Colonic mucosa (tissue), 4 donors: ENCODE data around the gene HLA-B. TPM values are rescaled to one million over a fixed set of nuclear protein-coding genes. Genes with fewer than 3 reads are reported as not detected.

Experiments
- DNase-seq: peaks from one replicate; pipeline ENCODE4 v3.0.0-alpha.2; 2020
- H3K27ac ChIP-seq: fragments of 200-600 bp; one replicate; pipeline ENCODE4 v1.8.0; 2021
- H3K27me3 ChIP-seq: fragments of 200-600 bp; one replicate; pipeline ENCODE4 v1.8.0; 2021
- H3K36me3 ChIP-seq: fragments of 200-600 bp; one replicate; pipeline ENCODE4 v1.8.0; 2021
- H3K4me1 ChIP-seq: fragments of 200-600 bp; one replicate; pipeline ENCODE4 v1.8.0; 2021; ENCODE audit warnings: mild to moderate bottlenecking
- H3K4me3 ChIP-seq: fragments of 200-600 bp; one replicate; pipeline ENCODE4 v1.8.0; 2021
- H3K9ac ChIP-seq, 2 donors: one replicate each; pipeline ENCODE4 v1.7.0; 2013; ENCODE audit warnings: control low read depth in 2 of 2, low read depth in 2 of 2, low read length in 2 of 2
- H3K9me3 ChIP-seq: fragments of 200-600 bp; one replicate; pipeline ENCODE4 v1.8.0; 2021
- CTCF ChIP-seq: fragments of 200-600 bp; IDR thresholded peaks from one replicate; pipeline ENCODE4 v1.8.0; 2022; ENCODE audit warnings: antibody characterized with exemption, mild to moderate bottlenecking
- intact Hi-C: fragments of 100-400 bp; cut with DNase I; formaldehyde crosslinking; loops from one replicate; pipeline ENCODE4 v1.14.1; 2022
- total RNA-seq, 2 donors: library from RNA; stranded (reverse); fragmentation: NEBNext Ultra II Directional in 1 of 2; extraction: Animal tissue kit (Norgen Biotek cat#: 25700) in 1 of 2; gene quantifications; one replicate each; pipeline ENCODE4 v1.2.1, GENCODE V29; 2021
- donor health status: healthy.
- donor health status: DM: no; HTN: no; CAD: no.
- donor health status: DM: no; HTN: no; CAD: no.

HLA-B gene
- total RNA-seq, 2 donors from 2014 or later: 1,153 to 3,111 TPM

- H3K9me3 ChIP-seq: no peaks in the 10 kb centered on the region
- no peaks in the 10 kb centered on the region for H3K4me1 ChIP-seq
- intact Hi-C loops: loop anchor here (5.0 kb wide), 1 partner anchor 87 kb away; no protein-coding TSS in a partner anchor
- H3K9ac ChIP-seq: peak overlapping the region; percentile 26 to 51
- H3K27ac ChIP-seq: no peak overlapping the region
- peaks cover 4% of the 10 kb centered on the region for H3K36me3 ChIP-seq
- peak overlapping the region; percentile 52 for H3K4me3 ChIP-seq
- no peaks in the 10 kb centered on the region for H3K27me3 ChIP-seq
- DNase-seq: no peak
- TF ChIP-seq CTCF: no peak
Observed at GRCh38 chr6:31354158-31354863, 2.7 kb downstream of the HLA-B start.

- Histone ChIP-seq H3K4me3 (no peak overlapping the region), H3K9ac (no peak overlapping the region), H3K27ac (no peak overlapping the region), H3K36me3 (peaks cover 4% of the 10 kb centered on the region), H3K9me3 (no peaks in the 10 kb centered on the region), H3K4me1 (no peaks in the 10 kb centered on the region), H3K27me3 (no peaks in the 10 kb centered on the region)
- intact Hi-C loops: loop anchor here (5.0 kb wide), 1 partner anchor 86 kb away; no protein-coding TSS in a partner anchor
- DNase-seq: no peak
- no peak for TF ChIP-seq CTCF
Observed at GRCh38 chr6:31353384-31353945, 3.5 kb downstream of the HLA-B start.

GRCh38 chr6:31352683-31353383 is 4.1 kb downstream of the HLA-B start:
- H3K4me3 ChIP-seq: no peak overlapping the region
- no peak for DNase-seq
- no peak for TF ChIP-seq CTCF
- no peak overlapping the region for H3K9ac ChIP-seq
- H3K9me3 ChIP-seq: no peaks in the 10 kb centered on the region
- no peaks in the 10 kb centered on the region for H3K27me3 ChIP-seq
- H3K27ac ChIP-seq: no peak overlapping the region
- H3K4me1 ChIP-seq: no peaks in the 10 kb centered on the region
- intact Hi-C loops: loop anchor here (5.0 kb wide), 1 partner anchor 86 kb away; no protein-coding TSS in a partner anchor
- H3K36me3 ChIP-seq: peaks cover 4% of the 10 kb centered on the region

GRCh38 chr6:31352310-31352682 is 4.7 kb downstream of the HLA-B start:
- no peak for DNase-seq
- intact Hi-C loops: loop anchor here (5.0 kb wide), 1 partner anchor 85 kb away; no protein-coding TSS in a partner anchor

More at GRCh38 chr6:31352310-31352682, 4.7 kb downstream of the HLA-B start:
- H3K36me3 ChIP-seq: peaks cover 4% of the 10 kb centered on the region
- H3K4me1 ChIP-seq: no peaks in the 10 kb centered on the region
- H3K27me3 ChIP-seq: no peaks in the 10 kb centered on the region
- H3K9ac ChIP-seq: no peak overlapping the region
- H3K4me3 ChIP-seq: no peak overlapping the region
- TF ChIP-seq CTCF: no peak
- H3K27ac ChIP-seq: no peak overlapping the region
- no peaks in the 10 kb centered on the region for H3K9me3 ChIP-seq
